ENCODE measurements around the gene RNU1-2. TPM values are rescaled to one million over a fixed set of nuclear protein-coding genes. Genes with fewer than 3 reads are reported as not detected.
"Not testable (repeated sequence)": the region's sequence is repeated elsewhere in the genome, so short reads cannot be mapped to it uniquely, and the experiment has no call there.

The RNU1-2 gene
- polyA plus RNA-seq, 4 donors = not detected

GRCh38 chr1:16924919-16925477, 29.2 kb downstream of the RNU1-2 start:
- DNase-seq (ENCODE audit: low read depth in 4 of 4, low spot score in 3 of 4) = no peak

DNA sequence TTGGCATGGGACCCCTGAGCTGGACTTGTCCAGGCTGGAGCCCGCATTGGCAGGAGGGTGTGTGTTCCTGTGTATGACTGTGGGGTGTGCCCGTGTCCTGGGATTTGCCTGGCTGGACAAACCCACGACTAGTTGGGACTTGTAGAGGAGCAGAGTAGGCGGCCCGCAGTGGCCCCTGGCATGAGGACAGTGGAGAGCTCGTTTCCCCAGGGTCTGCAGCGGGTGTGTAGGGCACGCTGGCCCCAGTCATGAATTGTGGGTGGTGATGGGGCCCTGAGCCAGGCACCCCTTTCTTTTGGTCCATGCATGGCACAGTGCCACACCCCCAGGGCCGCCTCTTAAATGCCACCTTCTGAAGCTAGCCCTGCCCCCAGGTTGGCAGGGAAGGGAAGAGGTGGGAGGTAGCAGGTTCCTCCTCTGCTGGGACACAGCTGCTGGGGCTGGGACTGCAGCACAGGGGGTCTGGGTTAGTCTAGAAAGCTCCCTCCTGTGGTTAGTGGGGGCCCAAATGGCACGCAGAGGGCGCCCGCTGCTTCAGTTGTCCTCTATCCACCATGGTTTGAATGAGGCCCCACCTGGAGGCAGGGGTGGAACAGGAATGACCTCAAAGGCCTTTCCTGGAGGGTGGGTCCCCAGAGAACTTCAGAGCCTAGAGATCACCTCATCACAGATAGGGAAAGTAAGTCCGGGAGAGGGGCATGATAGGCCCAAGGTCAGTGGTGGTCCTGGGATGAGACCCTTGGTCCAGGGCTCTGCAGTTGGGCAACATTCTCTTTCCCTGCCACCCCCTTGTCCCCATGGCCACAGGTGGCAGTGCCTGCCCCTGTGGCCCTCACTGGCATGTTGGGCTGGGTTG, 30.1 kb downstream of the RNU1-2 start:
- no peak for DNase-seq (ENCODE audit: low read depth in 4 of 4, low spot score in 3 of 4)

- peak in 2 of 4 donors; percentile 63 to 67 for DNase-seq (ENCODE audit: low read depth in 4 of 4, low spot score in 3 of 4)
Measured at GRCh38 chr1:16926491-16927073, 30.8 kb downstream of the RNU1-2 start.

- no peak for DNase-seq (ENCODE audit: low read depth in 4 of 4, low spot score in 3 of 4)
Measured at GRCh38 chr1:16927256-16927655, 31.5 kb downstream of the RNU1-2 start.

DNA sequence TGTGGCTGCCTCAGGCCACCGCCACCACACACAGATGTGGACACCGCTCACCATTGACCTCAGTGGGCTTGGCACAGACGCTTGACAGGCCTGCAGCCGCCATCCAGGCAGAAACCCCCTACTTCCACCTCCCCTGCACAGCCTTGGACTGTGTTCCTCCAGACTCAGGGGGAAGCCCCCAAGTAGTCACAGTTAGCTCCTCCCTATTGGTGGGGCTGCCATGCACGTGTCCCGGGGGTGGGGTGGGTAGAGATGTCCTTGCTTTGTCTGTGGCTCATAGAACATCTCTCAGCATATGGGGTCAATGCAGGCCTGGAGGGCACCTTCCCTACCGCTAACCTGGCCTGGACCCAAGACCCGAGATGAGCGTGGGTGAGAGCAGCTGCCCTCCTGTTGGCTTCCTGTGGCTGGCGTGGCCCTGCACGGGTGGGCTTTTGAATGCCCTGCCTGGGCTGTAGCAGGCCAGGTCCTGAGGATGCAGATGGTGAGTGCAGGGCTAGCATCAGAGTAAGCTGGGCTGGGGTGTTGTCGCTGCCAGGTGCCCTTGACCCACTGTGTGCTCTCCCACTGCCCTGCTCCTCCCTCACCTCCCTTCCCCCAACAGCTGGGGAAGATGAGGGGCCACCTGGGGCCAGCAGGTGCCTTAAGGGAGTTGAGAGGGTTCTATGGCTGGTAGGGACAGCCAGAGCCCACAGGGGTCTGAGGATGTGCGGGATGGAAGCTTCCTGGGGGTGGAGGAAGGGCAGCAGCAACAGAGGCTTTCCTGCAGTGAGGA, 32.1 kb downstream of the RNU1-2 start:
- DNase-seq (ENCODE audit: low read depth in 4 of 4, low spot score in 3 of 4) = no peak

GRCh38 chr1:16929146-16930041, 33.6 kb downstream of the RNU1-2 start:
- DNase-seq (ENCODE audit: low read depth in 4 of 4, low spot score in 3 of 4) = not testable (repeated sequence)

DNA sequence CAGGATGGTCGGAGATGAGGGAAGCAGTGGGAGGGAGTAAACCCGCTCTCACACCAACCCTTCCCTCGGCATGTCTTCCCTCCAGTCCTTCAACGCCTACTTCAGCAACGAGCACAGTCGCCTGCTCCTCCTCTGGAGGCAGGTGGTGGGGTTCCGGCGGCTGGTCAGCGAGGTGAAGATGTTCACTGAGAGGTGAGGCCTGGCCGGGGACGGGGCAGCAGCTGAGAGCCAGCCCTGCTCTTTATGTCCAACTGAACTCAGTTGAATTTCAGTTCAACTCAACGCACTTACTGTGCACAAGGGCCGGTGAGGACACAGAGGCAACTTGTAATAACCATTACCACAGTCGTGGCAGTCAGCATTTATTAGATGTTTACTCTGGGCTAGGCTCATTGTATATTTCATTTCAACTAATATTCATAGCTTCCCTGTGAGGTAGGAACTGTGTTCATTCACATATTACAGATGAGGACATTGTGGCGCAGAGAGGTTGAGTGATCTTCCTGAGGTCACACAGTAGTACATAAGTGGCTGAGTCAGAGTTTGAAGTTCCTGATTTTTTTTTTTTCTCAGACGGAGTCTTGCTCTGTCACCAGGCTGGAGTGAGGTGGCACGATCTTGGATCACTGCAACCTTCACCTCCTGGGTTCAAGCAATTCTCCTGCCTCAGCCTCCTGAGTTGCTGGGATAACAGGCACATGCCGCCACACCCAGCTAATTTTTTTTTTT, 35.6 kb downstream of the RNU1-2 start:
- not testable (repeated sequence) for DNase-seq (ENCODE audit: low read depth in 4 of 4, low spot score in 3 of 4)

DNA sequence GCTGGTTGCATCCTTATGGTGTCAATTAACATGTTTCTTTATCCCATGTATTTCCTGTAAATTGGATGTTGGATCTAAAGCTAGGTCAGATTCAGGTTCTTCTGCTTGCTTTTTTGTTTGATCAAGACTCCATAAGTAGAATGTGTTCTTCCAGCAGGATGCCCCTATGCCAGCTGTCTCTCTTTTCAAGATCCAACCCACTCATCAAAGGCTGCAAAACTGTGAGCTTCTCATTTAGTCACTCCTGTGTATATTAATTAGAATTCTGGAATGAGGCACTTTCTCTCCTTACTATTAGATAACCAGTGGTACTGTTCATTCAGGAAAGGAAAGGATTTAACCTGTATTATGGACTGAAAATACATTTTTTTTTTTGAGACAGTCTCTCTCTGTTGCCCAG, 38.2 kb downstream of the RNU1-2 start:
- DNase-seq (ENCODE audit: low read depth in 4 of 4, low spot score in 3 of 4) = not testable (repeated sequence)

DNA sequence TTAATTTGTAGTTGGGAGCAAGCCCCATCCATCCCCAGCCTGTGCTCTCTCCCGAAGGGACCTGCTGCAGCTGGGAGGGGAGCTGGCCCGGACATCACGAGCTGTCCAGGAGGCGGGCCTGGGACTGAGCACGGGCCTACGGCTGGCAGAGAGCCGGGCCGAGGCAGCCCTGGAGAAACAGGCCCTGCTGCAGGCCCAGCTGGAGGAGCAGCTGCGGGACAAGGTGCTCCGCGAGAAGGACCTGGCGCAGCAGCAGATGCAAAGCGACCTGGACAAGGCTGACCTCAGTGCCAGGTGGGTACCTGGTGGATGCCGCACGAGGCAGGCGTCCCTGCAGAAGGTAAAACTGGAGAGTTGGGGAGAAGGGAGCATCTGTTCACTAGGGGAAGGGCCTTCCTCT, 40.8 kb downstream of the RNU1-2 start:
- not testable (repeated sequence) for DNase-seq (ENCODE audit: low read depth in 4 of 4, low spot score in 3 of 4)

DNA sequence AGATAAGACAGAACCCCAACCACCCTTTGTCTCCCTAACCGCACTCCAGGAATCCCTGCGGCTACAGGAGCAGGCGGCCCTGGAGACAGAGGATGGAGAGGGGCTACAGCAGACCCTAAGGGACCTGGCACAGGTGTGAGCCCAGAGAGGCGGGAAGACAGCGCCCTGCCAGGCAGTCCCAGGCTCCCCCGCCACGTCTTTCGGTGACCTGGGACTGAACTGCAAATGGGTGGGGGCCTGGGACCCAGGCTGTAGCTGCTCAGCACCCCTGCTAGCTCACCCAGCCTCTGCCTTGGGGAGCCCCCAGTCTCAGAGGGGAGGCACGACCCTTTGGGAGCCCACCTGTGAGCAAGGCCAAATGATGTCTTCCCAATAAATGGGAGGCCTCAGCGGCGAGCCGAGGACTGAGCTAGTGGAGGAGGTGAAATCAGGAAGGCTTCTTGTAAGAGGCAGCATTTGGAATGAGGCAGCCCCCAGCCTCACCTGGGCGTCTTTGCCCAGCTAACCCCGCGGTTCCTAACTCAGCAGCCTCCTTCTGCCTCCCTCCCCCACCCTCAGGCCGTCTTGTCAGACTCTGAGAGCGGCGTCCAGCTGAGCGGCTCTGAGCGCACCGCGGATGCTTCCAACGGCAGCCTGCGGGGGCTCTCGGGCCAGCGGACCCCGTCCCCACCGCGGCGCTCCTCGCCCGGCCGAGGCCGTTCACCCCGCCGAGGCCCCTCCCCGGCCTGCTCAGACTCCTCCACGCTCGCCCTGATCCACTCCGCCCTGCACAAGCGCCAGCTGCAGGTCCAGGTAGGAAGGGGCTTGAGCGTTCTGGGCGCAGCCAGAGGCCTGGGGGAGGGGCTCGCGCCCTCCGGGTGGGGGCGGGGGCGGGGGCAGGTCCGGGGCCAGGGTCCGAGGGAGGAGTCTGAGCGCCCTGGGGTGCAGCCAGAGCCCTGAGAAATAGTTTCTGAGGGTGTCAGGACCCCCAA, 42.9 kb downstream of the RNU1-2 start:
- no peak for DNase-seq (ENCODE audit: low read depth in 4 of 4, low spot score in 3 of 4)

DNA sequence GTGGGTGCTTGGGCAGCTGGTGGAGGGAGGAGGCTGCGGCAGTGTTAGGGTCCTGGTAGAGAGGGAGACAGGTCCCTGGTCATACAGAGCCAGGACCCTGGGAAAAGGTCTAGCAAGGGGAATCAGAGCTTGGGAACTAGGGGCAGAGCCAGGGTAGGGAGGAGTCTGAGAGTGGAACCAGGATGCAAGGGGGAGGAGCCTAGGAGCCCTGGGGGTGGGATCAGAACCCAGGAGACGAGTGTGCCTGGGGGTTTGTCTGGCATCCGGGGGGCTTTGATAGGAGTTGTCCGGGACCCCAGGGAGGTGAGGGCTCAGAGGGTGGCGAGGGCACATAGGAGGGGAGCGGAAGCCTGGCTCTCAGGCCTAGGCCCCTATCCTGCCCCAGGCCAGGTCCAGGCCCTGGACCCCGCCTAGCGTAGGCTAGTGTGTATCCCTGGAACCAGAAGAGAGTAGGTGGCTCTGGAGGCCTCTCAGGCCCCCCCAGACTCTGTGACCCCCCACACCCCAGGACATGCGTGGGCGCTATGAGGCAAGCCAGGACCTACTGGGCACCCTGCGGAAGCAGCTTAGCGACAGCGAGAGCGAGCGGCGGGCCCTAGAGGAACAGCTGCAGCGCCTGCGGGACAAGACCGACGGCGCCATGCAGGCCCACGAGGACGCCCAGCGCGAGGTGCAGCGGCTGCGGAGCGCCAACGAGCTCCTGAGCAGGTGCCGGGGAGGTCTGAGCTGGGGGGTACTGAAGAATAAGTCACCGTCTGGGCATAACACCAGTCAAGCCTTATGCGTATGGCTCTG, 43.8 kb downstream of the RNU1-2 start:
- DNase-seq (ENCODE audit: low read depth in 4 of 4, low spot score in 3 of 4) = not testable (repeated sequence)

DNA sequence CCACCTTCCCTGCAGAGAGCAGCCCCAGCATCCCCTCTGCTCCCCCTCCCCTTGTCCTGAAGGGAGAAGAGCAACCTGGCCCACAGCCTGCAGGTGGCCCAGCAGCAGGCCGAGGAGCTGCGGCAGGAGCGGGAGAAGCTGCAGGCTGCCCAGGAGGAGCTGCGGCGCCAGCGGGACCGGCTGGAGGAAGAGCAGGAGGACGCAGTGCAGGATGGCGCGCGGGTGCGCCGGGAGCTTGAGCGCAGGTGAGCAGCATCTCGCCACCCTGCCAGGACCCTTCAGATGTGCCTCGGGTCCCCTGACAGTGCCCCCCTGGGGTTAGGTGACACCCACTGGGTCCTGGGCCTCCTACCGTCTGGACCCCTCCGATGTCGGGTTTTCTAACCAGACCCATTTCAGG, 48.3 kb downstream of the RNU1-2 start:
- DNase-seq (ENCODE audit: low read depth in 4 of 4, low spot score in 3 of 4) = no peak

GRCh38 chr1:16945512-16945911, 49.7 kb downstream of the RNU1-2 start:
- not testable (repeated sequence) for DNase-seq (ENCODE audit: low read depth in 4 of 4, low spot score in 3 of 4)
